Measurements from ENCODE around the gene FBXO15. TPM values are rescaled to one million over a fixed set of nuclear protein-coding genes. Genes with fewer than 3 reads are reported as not detected.

The FBXO15 gene
- total RNA-seq, 1 experiment from 2014 or later = 0.89 TPM

- peaks cover 42% of the 10 kb centered on the region for H3K4me1 ChIP-seq (ENCODE audit: low read length)
- H3K27me3 ChIP-seq (ENCODE audit: low read length) = no peaks in the 10 kb centered on the region
- H3K79me2 ChIP-seq (ENCODE audit: low read length) = peaks cover 82% of the 10 kb centered on the region
- H3K27ac ChIP-seq (ENCODE audit: low read length) = no peak overlapping the region
- H3K9me3 ChIP-seq (ENCODE audit: low read length) = no peaks in the 10 kb centered on the region
- no peak overlapping the region for H2AFZ ChIP-seq (ENCODE audit: low read length)
- H3K9ac ChIP-seq (ENCODE audit: low read length) = no peak overlapping the region
- peaks cover 33% of the 10 kb centered on the region for H4K20me1 ChIP-seq (ENCODE audit: insufficient read depth, low read depth, low read length)
- H3K9me2 ChIP-seq (replicated peaks; ENCODE audit: insufficient read depth, low read length) = no peaks in the 10 kb centered on the region
- no peak overlapping the region for H3K4me2 ChIP-seq (ENCODE audit: low read depth, low read length, poor library complexity, severe bottlenecking)
- no peak overlapping the region for H3K4me3 ChIP-seq (ENCODE audit: low read length)
- no peak for DNase-seq
- H3K36me3 ChIP-seq (ENCODE audit: insufficient read depth, low read length) = peaks cover 49% of the 10 kb centered on the region; the same call in 1 of the 2 replicates
These were observed 4.6 kb upstream of the FBXO15 start for GRCh38 chr18:74152270-74152669.

DNA sequence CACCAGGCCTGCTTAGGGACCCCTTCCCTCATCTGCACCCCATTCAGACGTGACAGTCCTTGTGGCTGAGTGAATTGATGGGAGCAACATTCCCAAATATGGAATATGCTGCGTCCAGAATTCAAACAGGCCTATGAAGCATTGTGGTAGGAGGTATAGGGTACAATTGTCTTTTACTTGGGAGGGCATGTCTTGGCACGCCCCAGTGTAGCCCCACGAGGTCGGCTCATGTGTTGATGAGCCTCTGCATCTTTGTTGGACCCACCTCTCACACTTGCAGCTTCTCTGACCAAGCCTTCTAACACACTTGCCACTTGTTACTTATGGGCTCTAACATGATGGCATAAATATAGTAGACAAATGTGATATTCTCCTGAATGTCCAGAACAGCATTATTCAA is 2.2 kb upstream of the FBXO15 start:
- H2AFZ ChIP-seq (ENCODE audit: low read length) = no peak overlapping the region
- H3K9me3 ChIP-seq (ENCODE audit: low read length) = no peaks in the 10 kb centered on the region
- H4K20me1 ChIP-seq (ENCODE audit: insufficient read depth, low read depth, low read length) = peaks cover 25% of the 10 kb centered on the region
- H3K27ac ChIP-seq (ENCODE audit: low read length) = no peak overlapping the region
- peak overlapping the region; percentile 95 for H3K4me3 ChIP-seq (ENCODE audit: low read length)
- H3K4me1 ChIP-seq (ENCODE audit: low read length) = peaks cover 50% of the 10 kb centered on the region
- DNase-seq = no peak
- H3K79me2 ChIP-seq (ENCODE audit: low read length) = peaks cover 64% of the 10 kb centered on the region
- H3K9ac ChIP-seq (ENCODE audit: low read length) = peak overlapping the region; percentile 92
- H3K27me3 ChIP-seq (ENCODE audit: low read length) = no peaks in the 10 kb centered on the region
- H3K9me2 ChIP-seq (replicated peaks; ENCODE audit: insufficient read depth, low read length) = no peaks in the 10 kb centered on the region
- peak overlapping the region; percentile 96 for H3K4me2 ChIP-seq (ENCODE audit: low read depth, low read length, poor library complexity, severe bottlenecking)
- H3K36me3 ChIP-seq (ENCODE audit: insufficient read depth, low read length) = peaks cover 25% of the 10 kb centered on the region; the same call in 1 of the 2 replicates

DNA sequence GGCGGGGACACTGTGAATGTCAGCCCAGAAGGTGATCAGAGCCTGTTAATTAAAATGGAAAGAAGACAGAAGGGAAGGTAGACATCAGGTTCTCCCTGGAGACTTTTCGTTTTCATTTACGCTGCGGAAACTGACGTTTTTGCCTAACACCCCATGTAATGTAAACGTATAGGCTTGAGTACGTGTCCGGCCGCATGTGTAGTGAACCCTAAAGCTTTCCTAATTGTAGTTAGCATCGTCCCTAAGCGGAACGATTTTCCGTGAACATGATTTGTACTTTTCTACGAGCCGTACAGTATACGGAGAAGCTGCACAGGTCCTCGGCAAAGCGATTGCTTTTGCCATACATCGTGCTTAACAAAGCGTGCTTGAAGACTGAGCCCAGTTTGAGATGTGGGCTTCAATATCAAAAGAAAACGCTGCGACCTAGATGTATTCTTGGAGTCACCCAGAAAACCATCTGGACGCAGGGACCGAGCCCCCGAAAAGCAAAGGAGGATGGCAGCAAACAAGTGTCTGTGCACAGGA is 973 bp upstream of the FBXO15 start:
- H3K4me1 ChIP-seq (ENCODE audit: low read length) = peaks cover 50% of the 10 kb centered on the region
- peaks cover 52% of the 10 kb centered on the region for H3K79me2 ChIP-seq (ENCODE audit: low read length)

DNA sequence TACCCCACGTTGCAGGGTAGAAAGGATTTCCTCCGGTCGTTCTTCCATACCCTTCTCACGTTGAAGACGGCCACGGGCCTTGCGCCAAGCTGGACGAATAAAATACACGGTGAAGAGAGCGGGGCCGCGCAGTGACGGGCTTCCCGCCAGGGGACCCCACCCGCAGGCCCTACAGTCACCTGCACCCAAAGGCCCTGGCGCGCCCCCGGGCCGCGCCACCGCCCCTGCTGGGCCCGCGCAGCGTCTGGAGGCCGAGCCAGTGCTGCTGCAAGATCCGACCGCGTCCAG is 199 bp downstream of the FBXO15 start:
- Histone ChIP-seq H3K27ac (ENCODE audit: low read length) (no peak overlapping the region), H4K20me1 (ENCODE audit: insufficient read depth, low read depth, low read length) (peaks cover 9% of the 10 kb centered on the region; the same call in 1 of the 2 replicates), H3K4me2 (ENCODE audit: low read depth, low read length, poor library complexity, severe bottlenecking) (peak overlapping the region; percentile 96), H3K9me3 (ENCODE audit: low read length) (no peaks in the 10 kb centered on the region), H3K4me1 (ENCODE audit: low read length) (peaks cover 42% of the 10 kb centered on the region), H3K79me2 (ENCODE audit: low read length) (peaks cover 40% of the 10 kb centered on the region), H3K4me3 (ENCODE audit: low read length) (peak overlapping the region; percentile 95), H3K9ac (ENCODE audit: low read length) (peak overlapping the region; percentile 89), H3K9me2 (replicated peaks; ENCODE audit: insufficient read depth, low read length) (no peaks in the 10 kb centered on the region), H2AFZ (ENCODE audit: low read length) (peak overlapping the region; percentile 85), H3K36me3 (ENCODE audit: insufficient read depth, low read length) (peaks cover 11% of the 10 kb centered on the region; the same call in 1 of the 2 replicates), H3K27me3 (ENCODE audit: low read length) (no peaks in the 10 kb centered on the region)
- no peak for DNase-seq

More for the DNA sequence above, 973 bp upstream of the FBXO15 start:
- no peaks in the 10 kb centered on the region for H3K9me3 ChIP-seq (ENCODE audit: low read length)
- H3K4me3 ChIP-seq (ENCODE audit: low read length) = peak overlapping the region; percentile 95
- H3K9ac ChIP-seq (ENCODE audit: low read length) = peak overlapping the region; percentile 92
- H3K4me2 ChIP-seq (ENCODE audit: low read depth, low read length, poor library complexity, severe bottlenecking) = peak overlapping the region; percentile 96
- H3K27ac ChIP-seq (ENCODE audit: low read length) = peak overlapping the region; percentile 80
- H3K27me3 ChIP-seq (ENCODE audit: low read length) = no peaks in the 10 kb centered on the region
- DNase-seq = peak; percentile 65
- H3K36me3 ChIP-seq (ENCODE audit: insufficient read depth, low read length) = peaks cover 19% of the 10 kb centered on the region; the same call in 1 of the 2 replicates
- peaks cover 20% of the 10 kb centered on the region; the same call in 1 of the 2 replicates for H4K20me1 ChIP-seq (ENCODE audit: insufficient read depth, low read depth, low read length)
- H3K9me2 ChIP-seq (replicated peaks; ENCODE audit: insufficient read depth, low read length) = no peaks in the 10 kb centered on the region
- H2AFZ ChIP-seq (ENCODE audit: low read length) = peak overlapping the region; percentile 72

- H3K9me2 ChIP-seq (replicated peaks; ENCODE audit: insufficient read depth, low read length) = no peaks in the 10 kb centered on the region
- H2AFZ ChIP-seq (ENCODE audit: low read length) = peak overlapping the region; percentile 85
- no peak for DNase-seq
- no peaks in the 10 kb centered on the region for H3K9me3 ChIP-seq (ENCODE audit: low read length)
- peaks cover 33% of the 10 kb centered on the region for H3K79me2 ChIP-seq (ENCODE audit: low read length)
- peaks cover 39% of the 10 kb centered on the region for H3K4me1 ChIP-seq (ENCODE audit: low read length)
- no peak overlapping the region for H3K27ac ChIP-seq (ENCODE audit: low read length)
- peak overlapping the region; percentile 95 for H3K4me3 ChIP-seq (ENCODE audit: low read length)
- peak overlapping the region; percentile 96 for H3K4me2 ChIP-seq (ENCODE audit: low read depth, low read length, poor library complexity, severe bottlenecking)
- peaks cover 8% of the 10 kb centered on the region; the same call in 1 of the 2 replicates for H4K20me1 ChIP-seq (ENCODE audit: insufficient read depth, low read depth, low read length)
- no peaks in the 10 kb centered on the region for H3K27me3 ChIP-seq (ENCODE audit: low read length)
- peaks cover 8% of the 10 kb centered on the region; the same call in 1 of the 2 replicates for H3K36me3 ChIP-seq (ENCODE audit: insufficient read depth, low read length)
- H3K9ac ChIP-seq (ENCODE audit: low read length) = peak overlapping the region; percentile 89
These were observed 878 bp downstream of the FBXO15 start for GRCh38 chr18:74146756-74147155.

- H3K9ac ChIP-seq (ENCODE audit: low read length) = no peak overlapping the region
- peaks cover 9% of the 10 kb centered on the region for H3K4me1 ChIP-seq (ENCODE audit: low read length)
- H3K4me2 ChIP-seq (ENCODE audit: low read depth, low read length, poor library complexity, severe bottlenecking) = no peak overlapping the region
- H3K4me3 ChIP-seq (ENCODE audit: low read length) = no peak overlapping the region
- no peaks in the 10 kb centered on the region for H3K36me3 ChIP-seq (ENCODE audit: insufficient read depth, low read length)
- no peak overlapping the region for H2AFZ ChIP-seq (ENCODE audit: low read length)
- H3K9me2 ChIP-seq (replicated peaks; ENCODE audit: insufficient read depth, low read length) = no peaks in the 10 kb centered on the region
- H3K79me2 ChIP-seq (ENCODE audit: low read length) = no peaks in the 10 kb centered on the region
- no peaks in the 10 kb centered on the region for H3K27me3 ChIP-seq (ENCODE audit: low read length)
- DNase-seq = no peak
- H3K27ac ChIP-seq (ENCODE audit: low read length) = no peak overlapping the region
- no peaks in the 10 kb centered on the region for H4K20me1 ChIP-seq (ENCODE audit: insufficient read depth, low read depth, low read length)
- no peaks in the 10 kb centered on the region for H3K9me3 ChIP-seq (ENCODE audit: low read length)
These were observed 5.4 kb downstream of the FBXO15 start for GRCh38 chr18:74142252-74142651.

GRCh38 chr18:74141667-74142066 is 6.0 kb downstream of the FBXO15 start:
- H3K9me3 ChIP-seq (ENCODE audit: low read length) = no peaks in the 10 kb centered on the region
- H2AFZ ChIP-seq (ENCODE audit: low read length) = no peak overlapping the region
- no peak overlapping the region for H3K4me2 ChIP-seq (ENCODE audit: low read depth, low read length, poor library complexity, severe bottlenecking)
- no peak overlapping the region for H3K27ac ChIP-seq (ENCODE audit: low read length)
- no peak for DNase-seq
- peaks cover 3% of the 10 kb centered on the region for H3K4me1 ChIP-seq (ENCODE audit: low read length)
- no peaks in the 10 kb centered on the region for H3K36me3 ChIP-seq (ENCODE audit: insufficient read depth, low read length)
- no peaks in the 10 kb centered on the region for H3K9me2 ChIP-seq (replicated peaks; ENCODE audit: insufficient read depth, low read length)
- no peaks in the 10 kb centered on the region for H3K79me2 ChIP-seq (ENCODE audit: low read length)
- no peaks in the 10 kb centered on the region for H4K20me1 ChIP-seq (ENCODE audit: insufficient read depth, low read depth, low read length)
- no peak overlapping the region for H3K4me3 ChIP-seq (ENCODE audit: low read length)
- H3K9ac ChIP-seq (ENCODE audit: low read length) = no peak overlapping the region
- H3K27me3 ChIP-seq (ENCODE audit: low read length) = no peaks in the 10 kb centered on the region

- Histone ChIP-seq H3K4me2 (ENCODE audit: low read depth, low read length, poor library complexity, severe bottlenecking) (no peak overlapping the region), H2AFZ (ENCODE audit: low read length) (no peak overlapping the region), H3K36me3 (ENCODE audit: insufficient read depth, low read length) (no peaks in the 10 kb centered on the region), H3K27ac (ENCODE audit: low read length) (no peak overlapping the region), H3K9me3 (ENCODE audit: low read length) (no peaks in the 10 kb centered on the region), H3K4me3 (ENCODE audit: low read length) (no peak overlapping the region), H3K4me1 (ENCODE audit: low read length) (no peaks in the 10 kb centered on the region), H3K9me2 (replicated peaks; ENCODE audit: insufficient read depth, low read length) (no peaks in the 10 kb centered on the region), H3K79me2 (ENCODE audit: low read length) (no peaks in the 10 kb centered on the region), H3K9ac (ENCODE audit: low read length) (no peak overlapping the region), H3K27me3 (ENCODE audit: low read length) (no peaks in the 10 kb centered on the region), H4K20me1 (ENCODE audit: insufficient read depth, low read depth, low read length) (no peaks in the 10 kb centered on the region)
- no peak for DNase-seq
These were observed 7.1 kb downstream of the FBXO15 start for GRCh38 chr18:74140582-74140981.

Measured in Karpas-422 (cell line).